HG03039 (cell line): Measurements from ENCODE around the gene FGF18.
"Not testable (repeated sequence)": the region's sequence is repeated elsewhere in the genome, so short reads cannot be mapped to it uniquely, and the experiment has no call there.

ENCODE experiments used
- ATAC-seq: cut with Tn5 transposase; IDR thresholded peaks from one replicate; pipeline ENCODE4 v1.9.1; 2021; ENCODE audit warnings: mild to moderate bottlenecking, moderate library complexity; ENCODE audit not compliant: unreplicated experiment

The FGF18 gene

DNA sequence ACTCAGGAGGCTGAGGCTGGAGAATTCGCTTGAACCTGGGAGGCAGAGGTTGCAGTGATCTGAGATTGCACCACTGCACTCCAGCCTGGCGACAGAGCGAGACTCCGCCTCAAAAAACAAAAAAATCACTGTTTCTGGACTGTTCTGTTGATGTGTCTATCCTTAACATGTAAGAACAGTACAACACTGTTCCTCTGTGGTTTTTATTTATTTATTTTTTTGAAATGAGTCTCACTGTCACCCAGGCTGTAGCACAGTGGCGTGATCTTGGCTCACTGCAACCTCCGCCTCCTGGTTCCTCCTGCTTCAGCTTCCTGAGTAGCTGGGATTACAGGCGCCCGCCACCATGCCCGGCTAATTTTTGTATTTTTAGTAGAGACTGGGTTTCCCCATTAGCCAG, 20.8 kb upstream of the FGF18 start:
- ATAC-seq: not testable (repeated sequence)

DNA sequence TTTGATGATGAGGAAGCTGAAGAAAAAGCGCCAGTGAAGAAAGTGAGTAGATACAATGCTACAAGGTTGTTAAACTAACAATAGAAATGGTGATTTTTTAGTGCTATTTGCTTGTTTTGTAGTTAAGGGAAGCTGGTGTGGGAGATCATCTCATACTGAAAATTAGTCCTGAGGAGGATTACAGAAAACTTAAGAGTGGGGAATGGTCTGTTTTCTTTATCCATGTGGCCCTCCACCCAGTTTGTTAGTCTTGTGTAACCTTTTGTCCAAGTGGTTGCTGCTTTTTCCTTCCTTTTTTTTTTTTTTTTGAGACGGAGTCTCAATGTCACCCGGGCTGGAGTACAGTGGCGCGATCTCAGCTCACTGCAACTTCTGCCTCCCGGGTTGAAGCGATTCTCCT, 19.3 kb upstream of the FGF18 start:
- ATAC-seq: no peak

DNA sequence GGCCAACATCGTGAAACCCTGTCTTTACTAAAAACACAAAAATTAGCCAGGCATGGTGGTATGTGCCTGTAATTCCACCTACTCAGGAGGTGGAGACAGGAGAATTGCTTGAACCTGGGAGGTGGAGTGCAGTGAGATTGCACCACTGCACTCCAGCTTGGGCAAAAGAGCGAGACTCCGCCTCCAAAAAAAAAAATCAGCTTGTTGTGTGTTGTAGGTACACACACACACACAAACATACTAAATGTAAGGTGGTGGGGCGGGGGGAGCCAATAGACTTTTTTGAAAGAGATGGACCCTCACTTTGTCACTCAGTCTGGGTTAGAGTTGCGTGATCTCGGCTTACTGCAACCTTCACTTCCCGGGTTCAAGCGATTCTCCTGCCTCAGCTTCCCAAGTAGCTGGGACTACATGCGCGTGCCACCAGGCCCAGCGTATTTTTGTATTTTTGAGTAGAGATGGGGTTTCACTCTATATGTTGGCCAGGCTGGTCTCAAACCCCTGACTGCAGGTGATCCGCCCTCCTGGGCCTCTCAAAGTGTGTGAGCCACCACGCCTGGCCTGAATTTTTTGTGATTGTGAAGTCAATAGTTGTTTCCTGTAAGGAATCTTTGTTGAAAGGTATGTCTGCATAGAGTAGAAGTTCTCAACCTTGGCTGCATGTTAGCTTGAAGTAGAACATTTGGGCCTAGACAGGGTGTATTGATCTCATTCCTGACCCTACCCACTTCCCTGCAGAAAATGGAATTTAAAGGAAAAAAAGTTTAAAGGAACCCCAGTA, 18.1 kb upstream of the FGF18 start:
- ATAC-seq: no peak

DNA sequence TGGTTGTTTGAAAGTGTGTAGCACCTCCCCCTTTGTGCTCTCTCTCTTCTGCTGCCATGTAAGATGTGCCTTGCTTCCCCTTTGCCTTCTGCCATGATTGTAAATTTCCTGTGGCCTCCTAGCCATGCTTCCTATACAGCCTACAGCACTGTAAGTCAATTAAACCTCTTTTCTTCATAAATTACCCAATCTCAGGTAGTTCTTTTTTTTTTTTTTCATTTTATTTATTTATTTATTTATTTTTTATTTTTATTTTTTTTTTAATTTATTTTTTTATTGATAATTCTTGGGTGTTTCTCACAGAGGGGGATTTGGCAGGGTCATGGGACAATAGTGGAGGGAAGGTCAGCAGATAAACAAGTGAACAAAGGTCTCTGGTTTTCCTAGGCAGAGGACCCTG, 16.7 kb upstream of the FGF18 start:
- not testable (repeated sequence) for ATAC-seq

DNA sequence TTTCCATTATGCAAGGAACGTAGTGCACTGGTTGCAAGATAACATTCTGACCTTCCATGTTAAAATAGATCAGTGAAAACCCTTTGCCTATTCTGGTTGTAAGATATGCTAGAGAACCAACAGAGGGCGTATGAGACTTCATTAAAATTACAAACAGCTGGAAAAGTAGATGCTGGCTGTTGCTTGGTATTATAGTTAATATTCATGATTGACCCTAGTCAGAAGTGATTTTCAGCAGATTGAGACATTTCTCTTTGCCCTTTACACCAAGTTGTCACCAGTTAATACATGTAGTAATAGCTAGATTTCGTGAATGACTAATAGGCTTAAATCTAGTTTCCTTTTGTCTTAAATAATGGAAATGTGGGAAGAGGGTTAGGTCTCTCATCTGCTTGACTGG, 13.8 kb upstream of the FGF18 start:
- no peak for ATAC-seq

DNA sequence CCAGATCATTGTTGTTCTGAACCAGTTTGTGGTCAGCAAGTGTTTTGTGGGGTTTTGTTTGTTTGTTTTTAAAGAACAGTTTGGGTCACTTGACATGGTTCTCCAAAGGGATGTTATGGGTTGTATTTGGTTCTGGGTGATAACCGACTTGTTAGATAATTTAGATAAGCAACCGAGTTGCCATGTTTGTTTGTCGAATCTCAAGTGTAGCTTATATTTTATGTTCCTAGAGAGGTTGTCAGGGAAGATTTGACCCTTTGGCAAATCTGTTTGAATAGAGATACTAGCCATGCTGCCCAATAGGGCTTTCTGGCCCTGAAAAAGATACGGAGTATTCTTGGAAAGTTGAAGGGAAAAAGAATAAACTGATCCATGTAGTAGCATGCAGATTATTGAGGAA, 12.2 kb upstream of the FGF18 start:
- ATAC-seq: no peak

DNA sequence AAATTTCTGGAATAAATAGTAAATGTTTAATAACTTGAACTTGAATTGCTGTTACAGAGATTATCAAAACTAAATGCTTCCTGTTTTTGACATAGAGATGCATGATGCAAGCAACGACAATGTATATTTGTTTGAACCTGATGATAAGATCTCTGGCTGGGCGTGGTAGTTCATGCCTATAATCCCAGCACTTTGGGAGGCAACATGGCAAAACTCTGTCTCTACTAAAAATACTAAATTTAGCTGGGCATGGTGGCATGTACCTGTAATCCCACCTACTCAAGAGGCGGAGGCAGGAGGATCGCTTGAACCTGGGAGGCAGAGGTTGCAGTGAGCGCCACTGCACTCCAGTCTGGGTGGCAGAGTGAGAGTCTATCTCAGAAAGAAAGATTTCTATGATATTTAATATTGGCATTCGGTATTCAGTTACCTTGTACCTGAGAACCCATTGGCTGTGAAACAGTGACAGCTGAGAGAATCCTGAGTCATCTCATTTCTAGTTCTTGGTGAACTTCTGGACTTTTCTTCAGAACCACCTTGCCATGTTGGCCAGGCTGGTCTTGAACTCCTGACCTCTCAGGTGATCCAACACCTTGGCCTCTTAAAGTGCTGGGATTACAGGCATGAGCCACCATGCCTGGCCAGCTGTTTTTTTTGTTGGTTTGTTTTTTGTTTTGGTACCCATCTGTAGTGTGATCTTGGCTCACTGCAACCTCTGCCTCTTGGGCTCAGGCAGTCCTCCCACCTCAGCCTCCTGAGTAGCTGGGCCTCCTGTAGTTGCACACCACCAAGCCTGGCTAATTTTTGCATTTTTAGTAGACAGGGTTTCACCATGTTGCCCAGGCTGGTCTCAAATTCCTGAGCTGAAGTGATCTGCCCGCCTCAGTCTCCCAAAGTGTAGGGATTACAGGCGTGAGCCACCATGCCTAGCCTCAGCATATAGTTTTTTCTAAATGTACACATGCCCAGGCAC, 10.0 kb upstream of the FGF18 start:
- ATAC-seq: no peak

DNA sequence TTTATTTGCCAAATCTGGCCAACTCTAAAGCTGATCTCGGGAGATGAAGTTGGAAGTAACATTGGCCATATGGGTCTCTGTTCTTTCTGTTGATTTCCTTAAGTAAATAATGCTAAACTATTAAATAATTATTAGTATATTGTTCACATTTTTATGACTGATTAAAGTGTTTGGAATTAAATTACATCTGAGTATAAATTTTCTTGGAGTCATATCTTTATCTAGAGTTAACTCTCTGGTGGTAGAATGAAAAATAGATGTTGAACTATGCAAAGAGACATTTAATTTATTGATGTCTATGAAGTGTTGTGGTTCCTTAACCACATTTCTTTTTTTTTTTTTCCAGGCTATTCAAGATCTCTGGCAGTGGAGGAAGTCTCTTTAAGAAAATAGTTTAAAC, 9.3 kb upstream of the FGF18 start:
- ATAC-seq: no peak

DNA sequence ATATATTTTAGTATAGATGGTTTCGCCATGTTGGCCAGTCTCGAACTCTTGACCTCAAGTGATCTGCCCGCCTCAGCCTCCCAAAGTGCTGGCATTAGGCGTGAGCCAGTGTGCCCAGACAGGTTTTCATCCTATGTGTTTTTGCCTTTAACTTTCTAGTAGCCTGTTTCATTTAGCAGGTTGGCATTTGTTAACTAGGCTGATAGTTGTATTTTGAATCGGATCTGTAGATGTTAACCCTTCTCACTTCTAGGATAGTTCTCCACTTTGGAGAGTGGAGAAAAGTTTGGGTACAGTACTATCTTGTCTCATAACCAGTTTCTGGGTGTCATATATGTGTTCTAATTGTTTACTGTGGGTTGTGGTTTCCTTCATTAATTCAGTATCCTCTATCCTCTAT, 7.3 kb upstream of the FGF18 start:
- ATAC-seq: no peak

DNA sequence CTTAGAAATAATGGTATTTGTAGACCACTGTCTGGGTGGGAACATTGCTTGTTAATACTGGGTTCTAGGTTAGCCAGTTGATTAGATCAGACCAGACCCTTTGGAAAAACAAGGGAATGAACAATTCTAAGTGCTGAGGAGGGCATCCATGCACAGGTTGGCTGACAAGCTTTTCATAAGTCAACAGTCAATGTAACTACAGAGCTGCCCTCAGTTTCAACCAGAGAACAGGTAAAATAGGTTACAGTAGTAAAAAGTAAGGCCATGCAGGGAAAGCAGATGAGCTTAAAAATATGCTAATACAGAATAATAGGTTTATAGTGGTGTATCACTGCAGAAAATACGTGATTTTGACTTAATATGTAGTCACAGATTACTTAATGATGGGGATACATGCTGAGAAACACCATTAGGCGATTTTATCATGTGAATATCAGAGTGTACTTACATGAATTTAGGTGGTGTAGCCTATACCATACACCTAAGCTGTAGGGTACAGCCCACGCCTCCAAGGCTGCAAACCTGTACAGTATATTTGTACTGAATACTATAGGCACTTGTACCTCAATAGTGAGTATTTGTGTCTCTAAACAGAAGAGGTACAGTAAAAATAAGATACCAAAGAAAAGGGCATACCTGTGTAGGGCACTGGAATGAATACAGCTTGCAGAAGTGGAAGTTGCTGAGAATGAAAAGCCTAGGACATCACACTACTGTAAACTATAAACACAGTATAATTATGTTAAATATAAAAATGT, 6.1 kb upstream of the FGF18 start:
- no peak for ATAC-seq

DNA sequence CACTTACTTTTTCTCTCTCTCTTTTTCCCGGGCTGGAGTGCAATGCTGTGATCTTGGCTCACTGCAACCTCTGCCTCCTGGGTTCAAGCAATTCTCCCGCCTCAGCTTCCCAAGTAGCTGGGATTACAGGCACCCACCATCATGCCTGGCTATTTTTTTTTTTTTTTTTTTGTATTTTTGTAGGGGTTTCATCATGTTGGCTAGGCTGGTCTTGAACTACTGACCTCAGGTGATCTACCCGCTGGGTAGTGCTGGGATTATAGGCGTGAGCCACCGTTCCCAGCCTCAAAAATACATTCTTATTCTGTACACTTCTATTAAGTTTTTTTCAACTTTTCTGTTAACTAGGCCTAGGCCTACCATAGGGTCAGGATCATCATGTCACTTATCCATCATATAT, 5.5 kb upstream of the FGF18 start:
- ATAC-seq: not testable (repeated sequence)

DNA sequence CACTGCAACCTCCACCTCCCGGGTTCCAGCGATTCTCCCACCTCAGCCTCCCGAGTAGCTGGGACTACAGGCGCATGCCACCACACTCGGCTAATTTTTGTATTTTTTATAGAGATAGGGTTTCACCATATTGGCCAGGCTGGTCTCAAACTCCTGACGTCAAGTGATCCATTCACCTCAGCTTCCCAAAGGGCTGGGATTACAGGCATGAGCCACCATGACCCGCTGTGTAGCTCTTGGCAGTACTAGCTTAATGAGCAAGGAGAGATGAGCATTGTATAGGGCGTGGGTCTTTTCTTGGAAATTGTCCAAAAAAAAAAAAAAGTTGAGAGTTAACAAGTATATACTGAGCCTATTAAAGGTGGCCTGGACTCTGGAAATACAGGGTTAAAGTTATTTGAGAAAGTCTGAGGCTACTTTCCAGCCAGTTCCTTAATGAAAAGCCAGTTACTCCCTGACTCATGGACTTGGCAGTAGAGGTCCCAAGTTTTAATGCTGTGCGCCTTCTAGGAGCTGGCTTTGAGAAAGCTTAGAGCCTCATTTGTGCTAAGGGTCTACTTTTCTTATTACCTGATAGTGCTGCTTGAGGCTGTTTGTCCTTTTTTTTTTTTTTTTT, 4.2 kb upstream of the FGF18 start:
- no peak for ATAC-seq

DNA sequence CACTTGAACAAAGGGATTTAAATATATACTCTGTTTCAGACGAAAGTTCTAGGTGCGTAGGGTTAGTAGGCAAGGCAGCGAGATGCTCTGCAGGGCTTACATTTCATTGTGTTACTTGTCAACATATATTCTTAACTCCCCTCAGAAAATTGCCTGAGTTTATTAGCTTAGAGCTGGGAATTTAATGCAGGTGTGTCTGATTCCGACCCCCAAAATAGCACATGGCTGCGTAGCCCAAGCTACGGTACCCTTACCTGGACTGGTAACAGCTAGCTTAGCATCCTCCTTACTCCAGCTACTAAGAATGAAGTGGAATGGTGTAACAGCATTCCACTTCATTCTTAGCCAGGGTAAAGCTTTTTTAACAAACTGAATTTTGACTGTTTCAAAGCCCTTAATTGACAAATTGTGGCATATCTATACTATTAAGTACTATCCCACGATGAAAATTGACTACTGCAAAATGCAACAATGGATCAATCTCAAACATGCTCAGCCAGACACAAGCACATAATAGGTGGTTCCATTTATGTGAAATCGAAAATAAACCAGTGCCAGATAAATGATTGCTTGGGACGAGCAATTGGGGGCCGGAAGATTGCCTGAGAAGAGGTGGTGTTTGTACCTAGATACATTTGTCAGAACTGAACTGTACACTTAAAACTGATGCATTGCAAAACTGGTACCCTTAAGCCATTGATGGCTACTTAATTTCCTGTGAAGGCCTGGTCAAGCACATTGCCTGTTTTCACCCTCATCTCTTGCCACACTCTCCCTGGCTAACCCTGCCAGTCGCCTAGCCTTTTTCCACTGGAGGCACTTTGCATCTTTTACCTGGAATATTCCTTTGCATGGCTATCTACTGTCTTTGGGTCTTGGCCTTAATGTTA, 3.0 kb upstream of the FGF18 start:
- ATAC-seq: no peak

DNA sequence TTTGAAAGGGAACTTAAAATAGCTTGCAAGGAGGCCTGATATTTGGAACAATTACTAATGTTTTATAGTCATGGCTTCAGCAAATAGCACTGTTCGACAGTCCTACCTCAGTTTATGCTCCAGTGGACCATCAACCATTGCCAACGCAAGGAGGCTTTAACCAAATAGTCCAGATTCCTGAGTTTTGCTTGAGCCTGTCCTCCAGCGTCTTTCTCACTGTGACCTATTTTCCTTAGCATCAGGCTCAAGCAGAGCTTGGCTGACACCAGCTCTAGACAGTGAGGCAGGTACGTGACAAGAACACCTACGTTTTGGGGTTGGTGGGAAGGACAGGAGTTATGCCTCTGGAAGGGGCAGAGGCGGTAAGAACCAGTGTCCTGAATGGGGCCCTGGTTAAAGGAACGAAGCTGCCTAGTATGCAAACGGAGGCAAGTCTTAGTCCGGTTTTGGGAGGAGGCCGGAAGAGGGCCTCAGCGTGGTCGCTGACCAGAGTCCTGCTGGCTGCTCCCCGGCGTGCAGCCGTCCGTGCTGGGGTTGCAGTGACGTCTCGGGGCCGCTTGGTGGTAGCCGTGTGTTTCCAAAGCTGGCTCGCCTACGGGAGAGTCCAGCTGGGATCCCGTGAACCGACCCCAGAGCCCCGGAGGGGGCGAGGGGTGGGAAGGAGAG, 998 bp upstream of the FGF18 start:
- ATAC-seq: peak; percentile 68

DNA sequence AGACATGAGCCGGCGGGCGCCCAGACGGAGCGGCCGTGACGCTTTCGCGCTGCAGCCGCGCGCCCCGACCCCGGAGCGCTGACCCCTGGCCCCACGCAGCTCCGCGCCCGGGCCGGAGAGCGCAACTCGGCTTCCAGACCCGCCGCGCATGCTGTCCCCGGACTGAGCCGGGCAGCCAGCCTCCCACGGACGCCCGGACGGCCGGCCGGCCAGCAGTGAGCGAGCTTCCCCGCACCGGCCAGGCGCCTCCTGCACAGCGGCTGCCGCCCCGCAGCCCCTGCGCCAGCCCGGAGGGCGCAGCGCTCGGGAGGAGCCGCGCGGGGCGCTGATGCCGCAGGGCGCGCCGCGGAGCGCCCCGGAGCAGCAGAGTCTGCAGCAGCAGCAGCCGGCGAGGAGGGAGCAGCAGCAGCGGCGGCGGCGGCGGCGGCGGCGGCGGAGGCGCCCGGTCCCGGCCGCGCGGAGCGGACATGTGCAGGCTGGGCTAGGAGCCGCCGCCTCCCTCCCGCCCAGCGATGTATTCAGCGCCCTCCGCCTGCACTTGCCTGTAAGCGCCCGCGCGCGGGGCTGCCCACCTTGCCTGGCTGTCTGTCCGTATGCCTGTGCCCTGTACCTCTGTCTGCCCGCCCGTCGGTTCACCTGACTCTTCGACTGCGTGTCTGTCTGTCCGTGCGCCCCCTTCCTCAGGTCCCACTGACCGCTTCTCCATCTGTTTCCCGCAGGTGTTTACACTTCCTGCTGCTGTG, 412 bp downstream of the FGF18 start:
- ATAC-seq: no peak

DNA sequence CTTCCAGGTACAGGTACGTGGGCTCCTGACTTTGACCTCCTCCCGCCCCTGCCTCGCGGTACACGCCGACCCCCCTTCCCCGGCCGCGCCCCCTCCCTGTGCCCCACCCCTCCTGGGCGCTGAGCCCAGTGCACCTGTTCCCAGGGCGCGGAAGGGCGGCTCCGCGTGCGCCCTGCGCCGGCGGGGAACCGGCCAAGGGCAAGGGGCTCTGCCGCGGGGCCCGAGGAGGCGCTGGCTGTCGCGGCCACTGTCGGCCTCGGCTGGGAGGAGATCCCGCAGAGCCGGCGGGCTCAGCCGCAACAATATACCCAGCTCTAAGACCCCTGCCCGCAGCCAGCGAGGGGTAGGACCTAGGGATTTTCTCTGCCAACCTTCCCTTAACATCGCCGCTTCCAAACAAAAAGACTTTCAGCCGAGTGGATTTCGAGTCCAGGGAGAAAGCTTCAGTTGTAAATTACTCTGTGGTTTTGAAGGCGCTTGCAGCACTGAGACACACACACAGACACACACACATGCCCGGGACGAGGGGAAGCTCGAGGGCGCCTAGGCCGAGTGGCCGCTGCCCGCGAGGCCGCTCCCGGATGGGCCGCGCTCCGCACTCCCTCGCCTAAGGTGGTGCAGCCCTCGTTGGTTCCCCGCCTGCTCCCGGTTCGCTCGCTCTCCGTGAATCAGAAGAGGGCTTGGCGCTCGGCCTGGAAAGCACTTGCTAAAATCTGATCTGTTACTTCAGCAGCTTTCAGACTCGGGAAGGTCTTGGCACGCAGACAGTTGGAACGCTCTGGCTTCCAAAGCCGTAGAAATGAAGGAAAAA, 1.2 kb downstream of the FGF18 start:
- no peak for ATAC-seq

DNA sequence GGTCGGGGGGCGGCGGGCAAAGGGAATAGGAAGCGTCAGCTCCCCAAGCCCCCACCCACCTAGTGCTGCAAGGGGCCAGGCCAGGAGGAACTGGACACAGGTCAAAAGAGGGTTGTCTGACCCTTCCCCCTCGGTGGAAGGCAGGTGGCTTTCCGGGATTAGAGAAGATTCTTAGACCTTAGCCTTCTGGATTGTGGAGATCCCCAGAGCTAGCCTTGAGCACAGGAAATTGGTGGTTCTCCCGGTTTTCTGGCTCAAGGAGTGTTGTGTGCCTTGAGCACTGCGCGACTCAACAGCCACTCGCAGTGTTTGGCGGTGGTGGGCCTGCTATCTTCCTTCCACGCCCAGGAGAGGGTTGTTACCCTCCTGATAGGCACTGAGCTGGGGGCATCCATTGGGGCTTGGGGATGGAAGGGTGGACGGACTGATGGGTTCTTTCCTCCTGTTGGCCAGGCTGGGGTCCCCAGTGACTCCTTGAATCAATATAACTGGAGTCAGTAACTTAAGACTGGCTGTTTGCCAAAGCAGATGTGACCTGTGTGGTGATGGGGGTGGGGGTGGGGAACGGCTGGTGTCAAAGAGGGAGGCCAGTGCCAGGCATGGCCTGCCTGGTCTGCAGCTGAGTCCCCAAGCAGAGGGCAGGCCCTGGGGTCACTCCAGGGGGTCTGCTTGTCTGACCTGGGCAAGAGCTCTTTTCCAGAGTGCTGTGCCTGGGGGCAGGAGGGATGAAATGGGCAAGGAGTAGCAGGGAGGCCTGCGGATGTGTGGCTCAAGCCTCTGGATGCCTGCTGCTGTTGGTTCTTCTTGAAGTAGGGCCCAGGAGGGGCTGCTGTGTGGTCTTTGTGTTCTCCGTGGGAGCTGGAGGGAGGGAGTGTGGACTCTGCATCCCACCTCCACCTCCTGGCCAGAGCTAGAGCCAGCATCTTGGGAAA, 2.1 kb downstream of the FGF18 start:
- no peak for ATAC-seq
